ENCODE results near the gene ZC3H10. TPM values are rescaled to one million over a fixed set of nuclear protein-coding genes. Genes with fewer than 3 reads are reported as not detected.

ZC3H10 gene
- total and polyA plus RNA-seq, 2 of the 4 experiments (the other 2 are of a cell fraction) = 1.5 to 3.6 TPM

DNA sequence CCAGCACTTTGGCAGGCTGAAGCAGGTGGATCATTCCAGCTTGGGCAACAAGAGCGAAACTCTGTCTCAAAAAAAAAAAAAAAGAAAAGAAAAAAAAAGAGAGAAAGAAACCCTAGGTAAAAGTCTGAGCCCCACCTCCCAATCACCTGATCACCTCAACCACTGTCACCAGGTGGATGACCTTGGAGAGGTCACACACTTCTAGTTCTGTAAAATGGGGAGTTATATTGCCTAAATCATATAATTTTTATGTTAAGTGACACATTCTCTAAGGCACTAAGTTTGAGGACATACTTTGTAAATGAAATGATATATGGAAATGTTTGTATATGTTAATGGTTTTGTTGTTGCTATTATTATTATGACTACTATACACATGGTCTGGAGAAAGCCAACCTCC lies 39.6 kb upstream of the ZC3H10 start:
- no peak overlapping the region for H3K18ac ChIP-seq (ENCODE audit: low read depth, low read length)
- dilution Hi-C loops (cut with HindIII; ENCODE audit: low sequenced_read_pairs, unreplicated experiment) = no loop called here
- TF ChIP-seq SMC3 (IDR thresholded peaks at IDR 0.05; ENCODE audit: low read depth, low read length) (no peak), FOS (IDR thresholded peaks at IDR 0.05; ENCODE audit: low read depth, low read length) (no peak), RFX5 (IDR thresholded peaks at IDR 0.05; ENCODE audit: low read depth, low read length) (no peak), MXI1 (IDR thresholded peaks at IDR 0.05; ENCODE audit: borderline replicate concordance, low read depth, low read length) (no peak), NFE2L2 (IDR thresholded peaks at IDR 0.05; ENCODE audit: low read depth, low read length) (no peak), CEBPB (IDR thresholded peaks at IDR 0.05; ENCODE audit: low read depth, low read length) (no peak), BHLHE40 (IDR thresholded peaks at IDR 0.05; ENCODE audit: low read depth, low read length) (no peak), MAZ (IDR thresholded peaks at IDR 0.05; ENCODE audit: borderline replicate concordance, low read depth, low read length) (no peak), USF2 (IDR thresholded peaks at IDR 0.05; ENCODE audit: low read depth, low read length) (no peak), RAD21 (IDR thresholded peaks at IDR 0.05; ENCODE audit: low read length) (no peak), CTCF (conservative IDR thresholded peaks at IDR 0.05; ENCODE audit: low read depth, low read length) (no peak), RCOR1 (IDR thresholded peaks at IDR 0.05; ENCODE audit: insufficient replicate concordance, low read length) (no peak), CHD1 (IDR thresholded peaks at IDR 0.05; ENCODE audit: low read depth, low read length) (no peak), MAFK (IDR thresholded peaks at IDR 0.05; ENCODE audit: low read depth, low read length) (no peak), POLR2A (IDR thresholded peaks at IDR 0.05; ENCODE audit: low read depth, low read length) (no peak)
- TF ChIP-seq, protein P1, sequence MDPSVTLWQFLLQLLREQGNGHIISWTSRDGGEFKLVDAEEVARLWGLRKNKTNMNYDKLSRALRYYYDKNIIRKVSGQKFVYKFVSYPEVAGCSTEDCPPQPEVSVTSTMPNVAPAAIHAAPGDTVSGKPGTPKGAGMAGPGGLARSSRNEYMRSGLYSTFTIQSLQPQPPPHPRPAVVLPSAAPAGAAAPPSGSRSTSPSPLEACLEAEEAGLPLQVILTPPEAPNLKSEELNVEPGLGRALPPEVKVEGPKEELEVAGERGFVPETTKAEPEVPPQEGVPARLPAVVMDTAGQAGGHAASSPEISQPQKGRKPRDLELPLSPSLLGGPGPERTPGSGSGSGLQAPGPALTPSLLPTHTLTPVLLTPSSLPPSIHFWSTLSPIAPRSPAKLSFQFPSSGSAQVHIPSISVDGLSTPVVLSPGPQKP (IDR thresholded peaks at IDR 0.05; ENCODE audit: borderline replicate concordance, low read depth, low read length) = no peak
- no peak overlapping the region for H3K4me3 ChIP-seq (ENCODE audit: insufficient read depth, low read depth, low read length)
- no peak overlapping the region for H3K23ac ChIP-seq (ENCODE audit: low read depth, low read length)
- no peak overlapping the region for H4K5ac ChIP-seq (ENCODE audit: low read depth, low read length)
- H2AK9ac ChIP-seq (replicated peaks; ENCODE audit: low read depth, low read length, poor library complexity) = no peak overlapping the region
- no peak overlapping the region for H2BK15ac ChIP-seq (ENCODE audit: low read depth, low read length)
- ATAC-seq (ENCODE audit: low read depth) (no peak), DNase-seq (no peak)
- no peak overlapping the region for H2BK120ac ChIP-seq (ENCODE audit: low read depth, low read length)
- peaks cover 4% of the 10 kb centered on the region; the same call in 1 of the 2 replicates for H3K4me1 ChIP-seq (ENCODE audit: control insufficient read depth, insufficient read depth, low read length)
- no peak overlapping the region for H2BK5ac ChIP-seq (ENCODE audit: low read depth, low read length, poor library complexity, severe bottlenecking)
- H4K20me1 ChIP-seq (ENCODE audit: insufficient read depth, low read length) = no peaks in the 10 kb centered on the region; the same call in 1 of the 2 replicates
- intact Hi-C loops (cut with micrococcal nuclease) = loop anchor here (2.0 kb wide), 1 partner anchor 32 kb away; no protein-coding TSS in a partner anchor
- H3K36me3 ChIP-seq (ENCODE audit: control insufficient read depth, insufficient read depth, low read length) = no peaks in the 10 kb centered on the region
- ChIA-PET POLR2A (ENCODE audit: unreplicated experiment) (interaction anchor here (0.6 kb wide), 1 partner anchor 82 kb away, joined by 8 read pairs; no protein-coding TSS in a partner anchor), CTCF (interaction anchor here (1.3 kb wide), 1 partner anchor 38 kb away, joined by 4 read pairs; the partner anchor contains the start of gene RPL41)
- in situ Hi-C loops (cut with MboI; ENCODE audit: low sequenced_read_pairs) = no loop called here
- no peak overlapping the region for H2BK20ac ChIP-seq (ENCODE audit: low read depth, low read length)
- no peak overlapping the region for H4K91ac ChIP-seq (ENCODE audit: insufficient read depth, low read depth, low read length)
- no peak overlapping the region for H3K4me2 ChIP-seq (ENCODE audit: low read depth, low read length)
- no CpG with 5 or more reads among the region's 1 CpG for WGBS, 2 experiments (ENCODE audit: extremely low coverage in 2 of 2, insufficient read length in 1 of 2)
- peak overlapping the region in 1 of 2 experiments; percentile 49; a peak in 1 of 4 replicates for H4K8ac ChIP-seq (ENCODE audit: low read depth in 2 of 2, low read length in 2 of 2)
- H2AK5ac ChIP-seq (ENCODE audit: low read depth, low read length) = no peak overlapping the region
- no peaks in the 10 kb centered on the region for H3K9me3 ChIP-seq (ENCODE audit: control insufficient read depth, insufficient read depth, low read length)
- no peaks in the 10 kb centered on the region for H3K79me1 ChIP-seq (ENCODE audit: low read depth in 1 of 2, low read length in 2 of 2)
- no peak overlapping the region for H3K56ac ChIP-seq (ENCODE audit: extremely low read depth, insufficient read depth, low read length)
- H3K27me3 ChIP-seq (ENCODE audit: control insufficient read depth, insufficient read depth, low read length) = peaks cover 31% of the 10 kb centered on the region
- H3K9ac ChIP-seq (ENCODE audit: low read depth, low read length) = no peak overlapping the region
- no peak overlapping the region for H3K4ac ChIP-seq (ENCODE audit: low read depth, low read length)
- H3K27ac ChIP-seq (ENCODE audit: insufficient read depth, low read length) = no peak overlapping the region
- H2AFZ ChIP-seq (replicated peaks; ENCODE audit: low read length, poor library complexity) = peak overlapping the region; percentile 100
- H3K9me1 ChIP-seq (ENCODE audit: insufficient read depth, low read length) = 0 out of 2 replicates have a peak, but pooled peaks cover 3% of the 10 kb centered on the region
- H3K14ac ChIP-seq (replicated peaks; ENCODE audit: low read depth, low read length) = no peak overlapping the region
- BruUV-seq (replicated peaks) = no TSS peak

Data from IMR-90 (cell line).